GM12891 (cell line): ENCODE data around the gene GFOD1.

Source experiments
- PAX5 ChIP-seq: IDR thresholded peaks from 2 replicates; pipeline ENCODE4 v1.6.1; 2011; ENCODE audit warnings: low read length, moderate library complexity, mild to moderate bottlenecking; ENCODE audit not compliant: insufficient read depth, severe bottlenecking
- POLR2A ChIP-seq: IDR thresholded peaks from 2 replicates; pipeline ENCODE4 v1.6.1; 2011; ENCODE audit warnings: low read depth, low read length, control low read depth
- POLR2AphosphoS5 ChIP-seq: IDR thresholded peaks from 2 replicates; pipeline ENCODE4 v1.6.1; 2011; ENCODE audit warnings: low read depth, low read length, control low read depth
- TAF1 ChIP-seq: IDR thresholded peaks from 2 replicates; pipeline ENCODE4 v1.6.1; 2011; ENCODE audit warnings: low read depth, low read length, control low read depth

DNA sequence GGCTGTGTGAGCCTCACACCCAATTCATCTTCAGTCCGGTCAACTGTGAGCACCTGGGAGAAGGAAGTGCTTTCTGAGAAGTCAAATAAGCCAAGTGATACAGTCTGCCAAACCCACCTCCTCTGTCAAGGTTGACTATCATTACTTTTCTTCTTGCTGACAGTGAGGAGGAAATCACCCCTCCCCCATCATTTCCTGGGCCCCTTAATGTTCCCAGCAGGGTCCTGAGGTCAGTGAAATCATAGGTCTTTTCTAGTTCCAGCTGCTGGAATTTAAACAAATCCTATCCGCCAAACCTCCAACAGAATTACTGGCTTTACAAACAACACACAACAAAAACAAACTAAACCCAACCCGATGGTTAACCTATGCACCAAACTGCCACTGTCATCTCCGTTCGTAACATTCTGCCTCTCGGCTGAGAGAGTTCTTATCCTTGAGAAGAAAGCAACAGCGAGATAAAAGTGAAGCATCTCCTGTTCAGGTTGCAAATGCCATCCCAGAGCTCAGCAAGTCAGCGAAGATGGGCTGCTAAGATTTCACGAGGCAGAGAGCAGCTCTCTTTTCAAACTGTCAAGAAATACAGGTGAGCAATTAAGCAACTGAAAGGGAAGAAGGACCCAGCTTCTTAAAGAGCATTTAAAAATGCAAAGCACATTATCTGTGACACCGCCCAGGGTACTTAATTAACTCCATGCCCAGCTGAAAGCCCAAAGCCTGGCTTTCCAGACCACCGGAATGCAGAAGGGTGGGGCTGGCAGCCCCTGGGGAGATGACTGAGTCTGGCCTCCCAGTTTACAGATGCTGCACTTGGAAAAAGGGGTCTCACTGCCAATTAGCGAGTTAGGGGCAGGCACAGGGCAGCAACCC lies 24.7 kb downstream of the GFOD1 start:
- TF ChIP-seq TAF1 (no peak), POLR2AphosphoS5 (no peak), PAX5 (no peak), POLR2A (no peak)
